NCI-H446 treated with DMSO at 0.1 percent for 48 hours (cell line): ENCODE measurements around the gene MTHFS.
"Not testable (repeated sequence)": the region's sequence is repeated elsewhere in the genome, so short reads cannot be mapped to it uniquely, and the experiment has no call there.

Experiments
- DNase-seq: peaks from one replicate; lab custom pipeline; 2025; lab: John Stamatoyannopoulos, UW

The MTHFS gene

DNA sequence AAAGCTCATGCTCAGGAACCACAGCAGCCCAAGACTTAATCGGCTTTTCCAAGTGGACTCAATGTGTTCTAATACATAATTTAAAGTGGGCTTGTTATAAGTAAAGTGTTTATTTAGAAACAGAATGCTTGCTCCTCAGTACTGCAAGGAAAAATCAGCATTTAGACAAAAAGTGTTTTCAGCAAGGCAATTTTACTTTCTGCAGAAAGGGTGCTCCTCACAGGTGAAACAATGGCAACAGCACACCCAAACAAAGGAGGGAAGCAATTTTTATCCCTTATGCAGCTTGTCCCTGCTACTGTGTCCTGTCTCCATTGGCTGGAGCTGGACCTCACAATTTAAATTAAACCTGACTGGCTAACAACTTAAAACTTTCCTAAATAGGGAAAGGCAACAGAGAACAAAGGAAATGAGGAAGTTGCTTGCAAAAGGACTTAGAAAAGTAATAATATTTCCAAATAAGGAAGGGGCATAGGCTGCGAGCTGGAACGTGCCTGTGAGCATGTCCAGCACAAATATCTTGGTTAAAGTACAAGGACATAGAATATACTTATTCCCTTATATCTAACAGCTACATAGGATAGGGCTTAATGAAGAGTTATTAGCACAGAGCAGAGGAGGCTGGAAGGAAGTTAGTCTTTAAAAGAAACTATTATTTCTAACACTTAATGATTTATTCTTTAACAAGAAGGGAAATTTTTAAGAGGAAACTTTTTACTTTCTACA, 19.1 kb upstream of the MTHFS start:
- DNase-seq: not testable (repeated sequence)

- no peak for DNase-seq
These were observed 17.9 kb upstream of the MTHFS start for GRCh38 chr15:79914728-79915127.

GRCh38 chr15:79909556-79910335, 12.9 kb upstream of the MTHFS start:
- not testable (repeated sequence) for DNase-seq

DNA sequence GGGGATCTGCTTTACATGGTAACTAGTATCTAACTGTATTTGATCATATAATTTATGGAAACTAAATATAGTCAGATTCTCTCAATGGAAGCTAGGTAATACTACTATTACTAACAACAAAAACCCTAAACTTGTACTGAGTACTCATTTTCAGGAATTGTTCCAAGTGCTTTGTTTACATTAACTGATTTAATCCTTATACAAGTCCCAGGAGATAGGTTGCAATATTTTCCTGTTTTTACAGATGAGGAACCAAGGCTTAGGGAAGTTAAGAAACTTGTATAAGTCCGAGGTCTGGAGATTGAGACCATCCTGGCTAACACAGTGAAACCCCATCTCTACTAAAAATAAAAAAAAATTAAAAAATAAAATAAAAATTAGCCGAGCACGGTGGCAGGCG, 7.5 kb upstream of the MTHFS start:
- DNase-seq: no peak

- DNase-seq: no peak
These were observed 6.8 kb upstream of the MTHFS start for GRCh38 chr15:79903626-79904025.

GRCh38 chr15:79903144-79903543, 6.3 kb upstream of the MTHFS start:
- DNase-seq: no peak

GRCh38 chr15:79901958-79902357, 5.1 kb upstream of the MTHFS start:
- DNase-seq: no peak

- DNase-seq: not testable (repeated sequence)
These were observed 4.1 kb upstream of the MTHFS start for GRCh38 chr15:79900818-79901378.

- no peak for DNase-seq
These were observed 3.3 kb upstream of the MTHFS start for GRCh38 chr15:79900087-79900486.

DNA sequence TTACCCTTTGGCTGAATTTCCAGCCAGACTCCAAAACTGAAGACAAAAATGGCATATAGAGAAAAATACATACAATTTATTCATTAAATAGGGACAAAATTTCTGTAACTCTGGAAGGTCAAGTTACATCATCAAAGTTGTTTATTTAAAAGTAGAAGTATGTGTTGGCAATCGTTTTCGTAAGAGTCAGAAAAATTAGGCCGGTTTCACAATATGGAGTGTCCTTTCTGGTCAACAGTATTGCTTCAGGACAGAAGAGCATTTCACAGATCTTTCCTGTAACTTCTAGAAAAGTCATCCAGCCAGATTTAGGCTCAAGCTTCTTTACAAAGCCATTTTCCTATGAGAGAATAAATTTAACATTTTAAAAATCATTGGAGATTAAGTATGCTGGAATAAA, 2.0 kb upstream of the MTHFS start:
- not testable (repeated sequence) for DNase-seq

DNA sequence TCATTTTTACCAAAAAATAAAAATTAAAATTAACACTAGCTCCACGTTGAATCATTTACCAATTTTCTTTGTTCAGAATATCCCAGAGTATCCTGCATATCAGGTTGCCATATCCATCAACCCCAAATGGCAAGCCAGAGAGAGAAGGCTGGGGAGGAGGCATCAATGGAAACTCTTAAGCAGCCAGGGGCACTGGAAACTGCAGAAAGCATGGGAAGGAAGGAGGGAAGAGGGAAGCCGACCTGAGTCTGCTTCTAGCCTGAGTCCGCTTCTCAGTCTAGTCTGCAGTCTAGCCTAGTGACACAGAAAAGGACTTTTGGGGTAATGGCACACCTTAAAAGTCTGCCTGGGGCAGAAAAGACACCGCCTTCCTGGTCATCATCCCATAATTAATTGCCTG, 1.6 kb upstream of the MTHFS start:
- no peak for DNase-seq

DNA sequence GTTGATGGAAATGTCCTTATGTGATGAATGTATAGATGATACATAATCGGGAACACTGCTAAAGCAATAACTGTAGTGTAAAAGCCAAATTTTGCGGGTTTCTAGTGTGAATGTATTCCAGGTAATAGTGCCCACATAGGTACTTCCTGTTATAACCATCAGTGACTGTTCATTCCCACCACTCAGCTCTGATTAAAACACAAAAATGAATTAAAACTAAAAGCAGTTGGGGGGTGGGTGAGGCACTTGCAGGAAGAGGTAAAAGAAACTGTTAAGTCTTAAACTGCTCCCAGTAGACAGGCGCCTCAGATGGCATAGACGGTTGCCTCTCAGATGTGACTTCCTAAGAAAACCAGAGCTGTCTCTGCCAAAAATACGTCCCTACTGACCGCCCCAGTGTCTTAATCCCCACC, 893 bp upstream of the MTHFS start:
- DNase-seq: no peak

DNA sequence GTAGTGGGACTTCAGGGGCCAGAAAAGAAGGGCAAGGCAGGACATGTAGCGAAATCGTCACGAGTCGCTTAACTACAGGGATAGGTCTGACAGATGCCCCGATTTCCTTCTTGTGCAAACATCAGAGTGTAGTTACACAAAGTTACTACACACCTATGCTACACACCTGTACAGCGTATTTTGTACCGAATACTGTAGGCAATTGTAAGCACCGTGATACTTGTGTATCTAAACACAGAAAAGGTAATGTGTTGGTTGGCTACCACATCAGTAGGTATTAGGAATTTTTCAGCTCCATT, 515 bp upstream of the MTHFS start:
- no peak for DNase-seq

GRCh38 chr15:79896131-79896633, 632 bp downstream of the MTHFS start:
- DNase-seq: no peak

GRCh38 chr15:79887054-79887930, 9.5 kb downstream of the MTHFS start:
- DNase-seq: no peak

GRCh38 chr15:79886124-79886523, 10.7 kb downstream of the MTHFS start:
- no peak for DNase-seq

DNA sequence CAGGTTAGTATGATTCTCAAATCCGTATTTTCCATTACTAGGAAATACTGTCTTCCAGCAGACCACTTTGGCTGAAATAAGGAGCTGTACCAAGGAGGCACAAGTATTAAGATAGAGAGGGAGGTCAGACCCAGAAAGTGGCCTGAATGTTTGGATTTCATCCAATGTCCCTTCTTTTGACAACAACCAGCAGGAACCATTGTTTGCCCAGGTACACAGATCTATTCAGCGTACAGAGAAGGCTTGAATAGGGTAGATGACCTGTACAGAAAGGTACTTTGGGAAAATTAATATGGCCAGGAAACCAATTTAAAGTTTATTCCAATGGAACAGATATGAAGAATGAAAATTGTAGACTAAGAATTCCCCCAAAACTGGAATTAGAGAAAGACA, 12.6 kb downstream of the MTHFS start:
- DNase-seq: no peak

GRCh38 chr15:79883579-79884203, 13.1 kb downstream of the MTHFS start:
- DNase-seq: no peak

GRCh38 chr15:79881668-79882067, 15.1 kb downstream of the MTHFS start:
- no peak for DNase-seq

DNA sequence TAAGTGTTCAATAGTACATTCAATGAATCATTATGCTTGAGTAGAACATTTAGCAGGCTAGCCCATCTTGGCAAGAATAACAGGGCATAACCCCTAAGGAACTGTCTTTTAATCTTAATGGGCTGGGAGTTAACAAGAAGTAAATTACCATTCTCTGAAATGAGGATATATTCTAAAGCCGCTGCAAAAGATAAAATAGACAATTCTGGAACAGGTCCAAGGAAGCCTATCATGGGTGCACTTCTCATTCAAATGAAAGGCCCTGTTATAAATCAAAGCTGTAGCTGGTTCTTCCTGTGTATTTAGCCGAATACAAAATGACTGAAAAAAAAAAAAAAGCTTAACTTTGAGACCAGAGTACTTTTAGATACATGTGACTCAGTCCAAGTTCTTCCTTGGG, 15.6 kb downstream of the MTHFS start:
- DNase-seq: no peak

- no peak for DNase-seq
These were observed 18.6 kb downstream of the MTHFS start for GRCh38 chr15:79878078-79878705.
